ENCODE data around the gene DAB2. TPM values are rescaled to one million over a fixed set of nuclear protein-coding genes. Genes with fewer than 3 reads are reported as not detected.

The DAB2 gene
- total and polyA plus RNA-seq, 4 donors, result 10.0 to 25.6 (median 16.1) TPM

GRCh38 chr5:39446231-39446630, 21.5 kb upstream of the DAB2 start:
- no peaks in the 10 kb centered on the region for H3K9me3 ChIP-seq (ENCODE audit: control insufficient read depth in 4 of 4, low read length in 3 of 4)
- H3K27me3 ChIP-seq (ENCODE audit: control insufficient read depth in 4 of 4, insufficient read depth in 4 of 4, low read length in 3 of 4), result no peaks in the 10 kb centered on the region
- H3K27ac ChIP-seq (ENCODE audit: low read depth in 1 of 2, low read length in 2 of 2), result no peak overlapping the region
- no peak overlapping the region for H3K4me3 ChIP-seq (ENCODE audit: low read depth in 1 of 3, low read length in 3 of 3)
- no peak overlapping the region for H3K9ac ChIP-seq (ENCODE audit: low read depth in 1 of 2, low read length in 2 of 2)
- peaks cover 0 to 5% (median 0%) of the 10 kb centered on the region in 4 donors for H3K4me1 ChIP-seq (ENCODE audit: control insufficient read depth in 4 of 4, insufficient read depth in 4 of 4, low read length in 3 of 4)
- WGBS, result 84% methylated on average over 3 of the region's 3 CpGs
- no peak for DNase-seq (ENCODE audit: low spot score)
- no peaks in the 10 kb centered on the region for H3K36me3 ChIP-seq (ENCODE audit: control insufficient read depth in 4 of 4, insufficient read depth in 3 of 4, low read depth in 1 of 4, low read length in 3 of 4)
- TF ChIP-seq ZBTB33 (IDR thresholded peaks at IDR 0.05) (no peak), EGR1 (IDR thresholded peaks at IDR 0.05; ENCODE audit: low read depth in 2 of 2) (no peak), CTCF (IDR thresholded peaks at IDR 0.05; ENCODE audit: low read depth, low read length, missing input control) (no peak), FOXA1 (IDR thresholded peaks at IDR 0.05) (no peak), MAX (IDR thresholded peaks at IDR 0.05) (no peak), REST (IDR thresholded peaks at IDR 0.05) (no peak), YY1 (IDR thresholded peaks at IDR 0.05) (no peak), FOXA2 (IDR thresholded peaks at IDR 0.05) (no peak), ATF3 (IDR thresholded peaks at IDR 0.05) (no peak), RXRA (IDR thresholded peaks at IDR 0.05) (no peak), TAF1 (conservative IDR thresholded peaks at IDR 0.05) (no peak), HNF4A (conservative IDR thresholded peaks at IDR 0.05) (no peak)

GRCh38 chr5:39443911-39444310, 19.1 kb upstream of the DAB2 start:
- 94% methylated on average over 2 of the region's 2 CpGs for WGBS
- H3K9me3 ChIP-seq (ENCODE audit: control insufficient read depth in 4 of 4, low read length in 3 of 4), result no peaks in the 10 kb centered on the region
- H3K4me3 ChIP-seq (ENCODE audit: low read depth in 1 of 3, low read length in 3 of 3), result no peak overlapping the region
- H3K4me1 ChIP-seq (ENCODE audit: control insufficient read depth in 4 of 4, insufficient read depth in 4 of 4, low read length in 3 of 4), result peaks cover 0 to 5% (median 0%) of the 10 kb centered on the region in 4 donors
- no peaks in the 10 kb centered on the region for H3K36me3 ChIP-seq (ENCODE audit: control insufficient read depth in 4 of 4, insufficient read depth in 3 of 4, low read depth in 1 of 4, low read length in 3 of 4)
- no peak overlapping the region for H3K9ac ChIP-seq (ENCODE audit: low read depth in 1 of 2, low read length in 2 of 2)
- no peak for DNase-seq (ENCODE audit: low spot score)
- H3K27me3 ChIP-seq (ENCODE audit: control insufficient read depth in 4 of 4, insufficient read depth in 4 of 4, low read length in 3 of 4), result peaks cover 0 to 2% (median 0%) of the 10 kb centered on the region in 4 donors
- no peak overlapping the region for H3K27ac ChIP-seq (ENCODE audit: low read depth in 1 of 2, low read length in 2 of 2)
- TF ChIP-seq FOXA1 (IDR thresholded peaks at IDR 0.05) (no peak), GABPA (IDR thresholded peaks at IDR 0.05 in 1 of 2, conservative IDR thresholded peaks at IDR 0.05 in 1 of 2) (no peak), FOXA2 (IDR thresholded peaks at IDR 0.05) (no peak), NR2F2 (IDR thresholded peaks at IDR 0.05) (no peak), YY1 (IDR thresholded peaks at IDR 0.05) (no peak), JUND (IDR thresholded peaks at IDR 0.05) (no peak), ATF3 (IDR thresholded peaks at IDR 0.05) (no peak), REST (IDR thresholded peaks at IDR 0.05) (no peak), HNF4A (conservative IDR thresholded peaks at IDR 0.05) (no peak), CTCF (IDR thresholded peaks at IDR 0.05; ENCODE audit: low read depth, low read length, missing input control) (no peak), MAX (IDR thresholded peaks at IDR 0.05) (no peak), HNF4G (IDR thresholded peaks at IDR 0.05) (no peak), TAF1 (conservative IDR thresholded peaks at IDR 0.05) (no peak), SP1 (IDR thresholded peaks at IDR 0.05) (no peak)

All from liver (tissue), 9 donors.